Breast epithelium (tissue), 3 donors: ENCODE measurements around the gene PSMB4.

Experiments used
- POLR2A ChIP-seq: fragments of 450-650 bp; IDR thresholded peaks from one replicate; pipeline ENCODE4 v1.6.1; 2016; ENCODE audit warnings: antibody characterized with exemption, mild to moderate bottlenecking, moderate library complexity
- POLR2AphosphoS5 ChIP-seq, 3 donors: sonication (generic); formaldehyde crosslinking; IDR thresholded peaks; one replicate each; pipeline ENCODE4 v1.6.1; 2017; ENCODE audit warnings: antibody characterized with exemption in 3 of 3
- TF ChIP-seq, protein P1 (sequence below), 3 donors: fragments of 450-650 bp; IDR thresholded peaks; one replicate each; pipeline ENCODE4 v1.5.1; 2016 to 2017; ENCODE audit warnings: antibody characterized with exemption in 3 of 3, mild to moderate bottlenecking in 3 of 3, moderate library complexity in 3 of 3

DNA sequence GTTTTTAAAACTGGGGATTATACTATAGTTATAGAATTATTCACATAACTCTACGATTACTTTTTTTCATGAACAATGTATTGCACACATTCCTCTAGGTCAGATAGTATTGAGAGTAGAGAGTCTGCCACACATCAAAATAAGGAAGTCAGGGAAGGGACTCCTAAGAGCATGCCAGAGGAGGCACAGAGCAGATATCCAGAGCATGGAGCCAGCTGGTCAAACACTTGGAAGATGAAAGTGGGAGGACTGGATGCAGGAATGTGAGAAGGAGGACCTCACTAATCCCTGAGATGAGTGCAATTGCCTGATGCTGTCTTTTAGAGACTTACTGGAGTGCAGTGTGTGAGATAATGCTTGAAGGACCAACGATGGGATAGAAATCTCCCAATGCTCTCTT, 42.7 kb upstream of the PSMB4 start:
- no peak for TF ChIP-seq POLR2A
- TF ChIP-seq, protein P1, sequence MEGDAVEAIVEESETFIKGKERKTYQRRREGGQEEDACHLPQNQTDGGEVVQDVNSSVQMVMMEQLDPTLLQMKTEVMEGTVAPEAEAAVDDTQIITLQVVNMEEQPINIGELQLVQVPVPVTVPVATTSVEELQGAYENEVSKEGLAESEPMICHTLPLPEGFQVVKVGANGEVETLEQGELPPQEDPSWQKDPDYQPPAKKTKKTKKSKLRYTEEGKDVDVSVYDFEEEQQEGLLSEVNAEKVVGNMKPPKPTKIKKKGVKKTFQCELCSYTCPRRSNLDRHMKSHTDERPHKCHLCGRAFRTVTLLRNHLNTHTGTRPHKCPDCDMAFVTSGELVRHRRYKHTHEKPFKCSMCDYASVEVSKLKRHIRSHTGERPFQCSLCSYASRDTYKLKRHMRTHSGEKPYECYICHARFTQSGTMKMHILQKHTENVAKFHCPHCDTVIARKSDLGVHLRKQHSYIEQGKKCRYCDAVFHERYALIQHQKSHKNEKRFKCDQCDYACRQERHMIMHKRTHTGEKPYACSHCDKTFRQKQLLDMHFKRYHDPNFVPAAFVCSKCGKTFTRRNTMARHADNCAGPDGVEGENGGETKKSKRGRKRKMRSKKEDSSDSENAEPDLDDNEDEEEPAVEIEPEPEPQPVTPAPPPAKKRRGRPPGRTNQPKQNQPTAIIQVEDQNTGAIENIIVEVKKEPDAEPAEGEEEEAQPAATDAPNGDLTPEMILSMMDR (IDR thresholded peaks at IDR 0.05) = no peak
- TF ChIP-seq POLR2AphosphoS5 (IDR thresholded peaks at IDR 0.05) = no peak
